Neutrophil (primary cell): Measurements from ENCODE around the gene TSEN34.
"Not testable (repeated sequence)": the region's sequence is repeated elsewhere in the genome, so short reads cannot be mapped to it uniquely, and the experiment has no call there.

Source experiments
- H3K27ac ChIP-seq: fragments of 200-600 bp; sonication (generic); 2 replicates; pipeline ENCODE4 v1.5.1; 2016; ENCODE audit warnings: mild to moderate bottlenecking, moderate library complexity
- H3K27me3 ChIP-seq: fragments of 200-600 bp; sonication (generic); 2 replicates; pipeline ENCODE4 v1.6.0; 2016; ENCODE audit warnings: mild to moderate bottlenecking
- H3K36me3 ChIP-seq: fragments of 200-600 bp; sonication (generic); 2 replicates; pipeline ENCODE4 v1.5.1; 2017
- H3K4me1 ChIP-seq, 2 experiments: fragments of 200-600 bp in 1 of 2; sonication (generic) in 1 of 2; 1 replicate in 1 of 2; 2 replicates in 1 of 2; pipeline versions ENCODE4 v1.5.1 to v1.6.1; 2013 to 2016; ENCODE audit warnings: low read depth in 1 of 2, low read length in 1 of 2, mild to moderate bottlenecking in 1 of 2, moderate library complexity in 1 of 2; ENCODE audit not compliant: control insufficient read depth in 1 of 2, insufficient read depth in 1 of 2
- H3K4me3 ChIP-seq, 2 experiments: fragments of 200-600 bp in 1 of 2; sonication (generic) in 1 of 2; 1 replicate in 1 of 2; 2 replicates in 1 of 2; pipeline ENCODE4 v1.5.1; 2013 to 2016; ENCODE audit warnings: low read depth in 1 of 2, low read length in 1 of 2, mild to moderate bottlenecking in 1 of 2, moderate library complexity in 1 of 2
- H3K9me3 ChIP-seq: fragments of 200-600 bp; sonication (generic); 2 replicates; pipeline ENCODE4 v1.5.1; 2016
- CTCF ChIP-seq: fragments of 200-600 bp; sonication (generic); IDR thresholded peaks from 2 replicates; pipeline ENCODE4 v1.5.1; 2016; ENCODE audit warnings: antibody characterized with exemption

The TSEN34 gene

DNA sequence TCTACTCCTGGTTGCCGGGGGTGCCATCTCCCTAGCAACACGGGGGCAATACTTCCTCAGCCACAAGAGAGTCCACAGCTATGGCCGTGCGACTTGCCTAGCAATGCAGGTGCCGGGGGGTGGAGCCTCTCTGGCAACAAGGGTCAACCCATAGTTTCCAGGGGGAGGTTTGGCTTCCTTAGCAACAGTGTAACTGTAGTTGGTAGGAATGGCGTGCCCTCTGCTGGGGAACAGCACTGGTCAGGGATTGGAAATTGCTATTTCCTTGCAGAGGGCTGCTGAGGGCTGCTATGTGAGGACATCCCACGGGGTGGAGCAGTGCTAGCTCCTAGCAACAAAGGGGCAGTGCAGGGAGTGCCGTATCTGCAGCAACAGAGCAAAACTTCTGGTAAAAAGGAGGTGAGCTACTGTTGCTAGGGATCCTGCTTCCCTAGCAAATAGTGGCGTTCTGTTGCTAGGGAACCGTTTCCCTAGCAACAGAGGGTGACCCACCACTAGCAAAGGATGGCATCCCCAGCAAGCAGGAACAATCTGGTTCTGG, 11.1 kb upstream of the TSEN34 start:
- Histone ChIP-seq H3K27me3 (no peaks in the 10 kb centered on the region), H3K4me1 (peaks cover 6 to 7% of the 10 kb centered on the region in 2 experiments), H3K9me3 (no peaks in the 10 kb centered on the region), H3K36me3 (peaks cover 96% of the 10 kb centered on the region), H3K4me3 (no peak overlapping the region), H3K27ac (peak overlapping the region; percentile 50)
- TF ChIP-seq CTCF = peak; percentile 22

DNA sequence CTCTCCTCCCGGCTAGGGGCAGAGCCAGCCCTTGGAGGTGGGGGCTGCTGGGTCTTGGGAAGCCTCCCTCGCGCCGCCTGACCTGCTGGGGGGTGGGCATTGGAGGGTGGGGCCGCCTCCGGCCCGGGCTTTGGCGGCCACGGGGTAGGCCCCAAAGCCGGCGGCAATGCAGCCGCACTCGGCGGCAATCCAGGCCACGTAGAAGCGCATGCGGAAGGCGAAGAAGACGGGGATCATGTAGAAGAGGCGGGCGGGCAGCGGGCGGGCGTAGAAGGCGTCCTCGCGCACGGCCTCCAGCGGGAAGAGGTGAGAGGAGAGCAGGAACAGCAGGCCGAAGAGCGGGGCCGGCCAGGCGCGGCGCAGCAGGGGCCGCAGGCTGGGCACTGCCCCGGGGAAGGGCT, 10.4 kb upstream of the TSEN34 start:
- H3K36me3 ChIP-seq = peaks cover 96% of the 10 kb centered on the region
- no peaks in the 10 kb centered on the region for H3K9me3 ChIP-seq
- no peak overlapping the region for H3K27ac ChIP-seq
- no peak for TF ChIP-seq CTCF
- H3K4me1 ChIP-seq = peaks cover 6 to 7% of the 10 kb centered on the region in 2 experiments
- H3K4me3 ChIP-seq = no peak overlapping the region
- H3K27me3 ChIP-seq = no peaks in the 10 kb centered on the region

GRCh38 chr19:54181894-54182293, 9.2 kb upstream of the TSEN34 start:
- not testable (repeated sequence) for H3K9me3 ChIP-seq, H3K27me3 ChIP-seq, H3K4me3 ChIP-seq, H3K27ac ChIP-seq
- peaks cover 96% of the 10 kb centered on the region for H3K36me3 ChIP-seq
- H3K4me1 ChIP-seq = peaks cover 10 to 15% of the 10 kb centered on the region in 2 experiments

GRCh38 chr19:54183431-54183830, 7.7 kb upstream of the TSEN34 start:
- H3K9me3 ChIP-seq = no peaks in the 10 kb centered on the region
- no peak for TF ChIP-seq CTCF
- no peak overlapping the region for H3K4me3 ChIP-seq
- no peaks in the 10 kb centered on the region for H3K27me3 ChIP-seq
- peaks cover 24 to 26% of the 10 kb centered on the region in 2 experiments for H3K4me1 ChIP-seq
- H3K36me3 ChIP-seq = peaks cover 90% of the 10 kb centered on the region
- H3K27ac ChIP-seq = peak overlapping the region; percentile 13

DNA sequence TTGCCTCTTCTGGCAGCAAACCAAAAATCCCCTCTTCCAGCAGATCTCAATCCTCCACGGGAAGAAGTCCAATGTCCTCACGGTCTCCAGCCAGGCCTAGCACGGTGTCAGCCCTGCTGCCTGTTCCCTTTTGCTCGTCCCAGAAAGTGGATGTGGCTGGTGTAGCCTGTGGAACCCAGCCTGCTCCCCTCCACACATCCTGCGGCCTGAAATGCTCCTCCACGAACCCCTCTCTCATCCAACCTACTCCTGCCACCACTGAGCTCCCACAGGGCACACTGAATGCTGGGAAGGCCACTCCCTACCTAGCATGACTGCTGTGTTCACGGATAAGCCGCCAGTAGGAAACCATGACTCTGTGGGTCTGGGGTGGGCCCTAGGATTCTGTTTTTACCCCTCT, 4.8 kb upstream of the TSEN34 start:
- no peak for TF ChIP-seq CTCF
- H3K4me3 ChIP-seq = peak overlapping the region in 1 of 2 experiments; percentile 100
- H3K36me3 ChIP-seq = peaks cover 60% of the 10 kb centered on the region
- H3K9me3 ChIP-seq = no peaks in the 10 kb centered on the region
- H3K4me1 ChIP-seq = peaks cover 17 to 28% of the 10 kb centered on the region in 2 experiments
- peak overlapping the region; percentile 100 for H3K27ac ChIP-seq
- no peaks in the 10 kb centered on the region for H3K27me3 ChIP-seq

- H3K27me3 ChIP-seq = no peaks in the 10 kb centered on the region
- H3K36me3 ChIP-seq = peaks cover 59% of the 10 kb centered on the region
- no peaks in the 10 kb centered on the region for H3K9me3 ChIP-seq
- peaks cover 19 to 30% of the 10 kb centered on the region in 2 experiments for H3K4me1 ChIP-seq
- H3K27ac ChIP-seq = peak overlapping the region; percentile 100
- no peak for TF ChIP-seq CTCF
- H3K4me3 ChIP-seq = peak overlapping the region; percentile 88 to 100
Measured at GRCh38 chr19:54186934-54187381, 4.2 kb upstream of the TSEN34 start.
